HCT116 (cell line): Measurements from ENCODE around the gene RELB. TPM values are rescaled to one million over a fixed set of nuclear protein-coding genes. Genes with fewer than 3 reads are reported as not detected.

ENCODE experiments used
- ATAC-seq: fragments of 200-7000 bp; cut with Tn5 transposase; 2 replicates; pipeline ENCODE4 v1.9.1; 2020; ENCODE audit warnings: mild to moderate bottlenecking, moderate library complexity
- BruUV-seq: library from RNA; stranded (reverse); fragments of 400-500 nt; replicated peaks from 2 replicates; lab custom pipeline; 2021; lab: Mats Ljungman, UMichigan
- CTCF ChIA-PET: fragments of 300-600 bp; sonication (Branson Sonifier 250); formaldehyde crosslinking; loops from one replicate; lab custom pipeline; 2021; ENCODE audit warnings: antibody characterized with exemption; lab: Charles Lee
- POLR2A ChIA-PET: fragments of 300-600, 350-600 bp; sonication (Branson Sonifier 250); formaldehyde crosslinking; loops from one replicate; lab custom pipeline; 2021; ENCODE audit warnings: antibody characterized with exemption; lab: Charles Lee
- RAD21 ChIA-PET, 2 experiments: fragments of 300-600 bp; sonication (Branson Sonifier 250); formaldehyde crosslinking; loops; one replicate each; lab custom pipeline; 2023; ENCODE audit warnings: low total read pairs in 2 of 2; ENCODE audit not compliant: uncharacterized antibody in 2 of 2, unreplicated experiment in 2 of 2, low non-redundant PET in 1 of 2; lab: Charles Lee
- DNase-seq: peaks from one replicate; pipeline ENCODE4 v3.0.0-alpha.2; 2010; ENCODE audit warnings: low read depth, low spot score
- H2AFZ ChIP-seq: fragments of 200-600 bp; shearing (Covaris generic), sonication (generic); 2 replicates; pipeline ENCODE4 v1.6.1; 2017; ENCODE audit warnings: low read depth, mixed run types, mixed read lengths, antibody characterized with exemption, low read length; ENCODE audit not compliant: poor library complexity, severe bottlenecking
- H3K27ac ChIP-seq: 2 replicates; pipeline ENCODE4 v1.5.1; 2012; ENCODE audit warnings: low read depth, low read length
- H3K27me3 ChIP-seq: fragments of 200-600 bp; sonication (generic); 2 replicates; pipeline ENCODE4 v1.6.1; 2016; ENCODE audit warnings: mixed run types, low read length, mixed read lengths; ENCODE audit not compliant: insufficient read depth
- H3K36me3 ChIP-seq, 2 experiments: fragments of 200-500 bp in 1 of 2; fragments of 200-600 bp in 1 of 2; sonication (Bioruptor generic) in 1 of 2; sonication (generic) in 1 of 2; 2 replicates each; pipeline versions ENCODE4 v1.5.1 to v1.6.1; 2014 to 2016; ENCODE audit warnings: low read length in 2 of 2, inconsistent platforms in 1 of 2, mixed read lengths in 1 of 2, mixed run types in 1 of 2; ENCODE audit not compliant: insufficient read depth in 2 of 2, control insufficient read depth in 1 of 2
- H3K4me1 ChIP-seq, 2 experiments: fragments of 200-600 bp in 1 of 2; sonication (generic) in 1 of 2; 2 replicates each; pipeline versions ENCODE4 v1.5.1 to v1.6.1; 2012 to 2017; ENCODE audit warnings: low read length in 2 of 2, inconsistent platforms in 1 of 2, mild to moderate bottlenecking in 1 of 2, mixed read lengths in 1 of 2, mixed run types in 1 of 2, moderate library complexity in 1 of 2; ENCODE audit not compliant: insufficient read depth in 2 of 2, control insufficient read depth in 1 of 2
- H3K4me2 ChIP-seq: fragments of 200-600 bp; sonication (generic); 2 replicates; pipeline ENCODE4 v1.6.1; 2017; ENCODE audit warnings: mixed run types, low read length, mixed read lengths
- H3K4me3 ChIP-seq, 2 experiments: fragments of 200-600 bp in 1 of 2; sonication (generic) in 1 of 2; replicated peaks in 1 of 2; 2 replicates each; pipeline ENCODE4 v1.5.1; 2011 to 2016; ENCODE audit warnings: low read length in 2 of 2, control low read depth in 1 of 2, low read depth in 1 of 2, mild to moderate bottlenecking in 1 of 2, mixed read lengths in 1 of 2, mixed run types in 1 of 2
- H3K79me2 ChIP-seq: fragments of 200-600 bp; sonication (generic); 2 replicates; pipeline ENCODE4 v1.6.1; 2017; ENCODE audit warnings: mild to moderate bottlenecking, mixed run types, low read length, moderate library complexity, mixed read lengths; ENCODE audit not compliant: insufficient read depth
- H3K9ac ChIP-seq: fragments of 200-600 bp; sonication (generic); 2 replicates; pipeline ENCODE4 v1.6.1; 2016; ENCODE audit warnings: low read length, mixed read lengths
- H3K9me2 ChIP-seq: fragments of 200-600 bp; sonication (generic), shearing (Covaris generic); 2 replicates; pipeline ENCODE4 v1.6.1; 2017; ENCODE audit warnings: mixed run types, mild to moderate bottlenecking, moderate library complexity; ENCODE audit not compliant: insufficient read depth
- H3K9me3 ChIP-seq, 2 experiments: fragments of 200-500 bp in 1 of 2; fragments of 200-600 bp in 1 of 2; sonication (Bioruptor generic) in 1 of 2; sonication (generic) in 1 of 2; 2 replicates each; pipeline ENCODE4 v1.6.1; 2014 to 2017; ENCODE audit warnings: low read length in 2 of 2, mixed read lengths in 2 of 2, inconsistent platforms in 1 of 2, low read depth in 1 of 2, mild to moderate bottlenecking in 1 of 2, mixed run types in 1 of 2, moderate library complexity in 1 of 2; ENCODE audit not compliant: control insufficient read depth in 1 of 2, insufficient read depth in 1 of 2
- H4K20me1 ChIP-seq: fragments of 200-600 bp; sonication (generic), shearing (Covaris generic); 2 replicates; pipeline ENCODE4 v1.6.1; 2017; ENCODE audit warnings: mixed run types, mild to moderate bottlenecking, moderate library complexity; ENCODE audit not compliant: insufficient read depth
- CBX3 ChIP-seq: IDR thresholded peaks from 2 replicates; pipeline ENCODE4 v1.6.1; 2012; ENCODE audit warnings: low read depth
- CEBPB ChIP-seq: IDR thresholded peaks from 2 replicates; pipeline ENCODE4 v1.6.1; 2012; ENCODE audit warnings: low read depth
- POLR2A ChIP-seq: IDR thresholded peaks from 2 replicates; pipeline ENCODE4 v1.7.0; 2011; ENCODE audit warnings: borderline replicate concordance; ENCODE audit not compliant: insufficient read depth, insufficient read length; ENCODE audit errors: extremely low read depth
- SIN3A ChIP-seq: IDR thresholded peaks from 2 replicates; pipeline ENCODE4 v1.6.1; 2012; ENCODE audit warnings: low read depth
- SRF ChIP-seq: IDR thresholded peaks from 2 replicates; pipeline ENCODE4 v1.6.1; 2012; ENCODE audit warnings: low read depth
- YY1 ChIP-seq: IDR thresholded peaks from 2 replicates; pipeline ENCODE4 v1.6.1; 2011; ENCODE audit warnings: low read length, low read depth, moderate library complexity, mild to moderate bottlenecking; ENCODE audit not compliant: insufficient replicate concordance; ENCODE audit errors: extremely low read depth
- intact Hi-C: fragments of 100-400 bp; cut with micrococcal nuclease; formaldehyde crosslinking; loops from 2 replicates; pipeline ENCODE4 v1.10.0; 2022
- total RNA-seq: library from RNA; stranded (reverse); gene quantifications from one replicate; pipeline ENCODE4 v1.2.1, GENCODE V29; 2021; ENCODE audit not compliant: unreplicated experiment
- TF ChIP-seq, protein P1 (sequence below): IDR thresholded peaks from 2 replicates; pipeline ENCODE4 v1.6.1; 2012; ENCODE audit warnings: low read depth
- TF ChIP-seq, protein P2 (sequence below): IDR thresholded peaks from 2 replicates; pipeline ENCODE4 v1.6.1; 2012
- TF ChIP-seq, protein P3 (sequence below): IDR thresholded peaks from 2 replicates; pipeline ENCODE4 v1.6.1; 2011; ENCODE audit warnings: mild to moderate bottlenecking, low read length, moderate library complexity; ENCODE audit not compliant: insufficient replicate concordance; ENCODE audit errors: extremely low read depth

The RELB gene
- total RNA-seq, 1 experiment from 2014 or later = 12.9 TPM

DNA sequence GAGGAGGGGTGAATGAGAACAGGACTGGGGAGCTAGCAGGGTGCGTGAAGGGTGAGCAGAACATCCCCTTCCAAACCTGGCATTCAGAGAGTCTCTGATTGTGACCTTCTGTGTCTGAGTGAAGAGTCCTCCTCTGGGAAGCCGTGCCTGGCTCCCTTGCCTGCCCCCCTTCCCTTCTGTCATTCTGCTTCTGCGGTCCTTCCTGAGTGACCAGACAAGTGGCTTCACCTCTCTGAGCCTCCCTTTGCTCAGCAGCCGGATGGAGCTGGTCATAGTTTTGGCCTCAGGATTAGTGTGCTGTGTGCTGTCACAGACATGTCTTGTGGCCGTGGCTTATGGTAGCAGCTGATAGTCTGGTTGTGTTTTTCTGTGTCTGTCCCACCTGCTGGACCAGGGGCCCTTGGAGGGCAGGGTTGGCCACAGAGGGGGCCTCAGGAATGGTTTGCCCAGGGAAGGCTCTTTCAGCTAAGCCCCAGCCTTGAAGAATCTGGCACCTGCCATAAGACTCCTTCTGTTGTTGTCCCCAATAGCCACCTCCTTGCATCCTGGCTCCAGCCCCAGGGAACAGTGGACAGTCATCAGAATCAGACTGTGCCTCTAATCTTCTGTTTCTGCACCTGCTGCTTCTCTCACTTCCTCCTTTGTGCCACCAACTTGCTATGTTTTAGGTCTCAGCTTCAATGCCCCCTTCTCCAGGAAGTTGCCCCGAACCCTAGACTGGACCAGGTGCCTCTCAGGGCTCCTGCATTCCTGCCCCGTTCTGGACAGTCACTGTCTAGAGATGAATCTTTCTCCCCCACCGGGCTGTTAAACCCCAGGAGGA, 40.1 kb upstream of the RELB start:
- no peak overlapping the region for H3K4me2 ChIP-seq
- TF ChIP-seq, protein P1, sequence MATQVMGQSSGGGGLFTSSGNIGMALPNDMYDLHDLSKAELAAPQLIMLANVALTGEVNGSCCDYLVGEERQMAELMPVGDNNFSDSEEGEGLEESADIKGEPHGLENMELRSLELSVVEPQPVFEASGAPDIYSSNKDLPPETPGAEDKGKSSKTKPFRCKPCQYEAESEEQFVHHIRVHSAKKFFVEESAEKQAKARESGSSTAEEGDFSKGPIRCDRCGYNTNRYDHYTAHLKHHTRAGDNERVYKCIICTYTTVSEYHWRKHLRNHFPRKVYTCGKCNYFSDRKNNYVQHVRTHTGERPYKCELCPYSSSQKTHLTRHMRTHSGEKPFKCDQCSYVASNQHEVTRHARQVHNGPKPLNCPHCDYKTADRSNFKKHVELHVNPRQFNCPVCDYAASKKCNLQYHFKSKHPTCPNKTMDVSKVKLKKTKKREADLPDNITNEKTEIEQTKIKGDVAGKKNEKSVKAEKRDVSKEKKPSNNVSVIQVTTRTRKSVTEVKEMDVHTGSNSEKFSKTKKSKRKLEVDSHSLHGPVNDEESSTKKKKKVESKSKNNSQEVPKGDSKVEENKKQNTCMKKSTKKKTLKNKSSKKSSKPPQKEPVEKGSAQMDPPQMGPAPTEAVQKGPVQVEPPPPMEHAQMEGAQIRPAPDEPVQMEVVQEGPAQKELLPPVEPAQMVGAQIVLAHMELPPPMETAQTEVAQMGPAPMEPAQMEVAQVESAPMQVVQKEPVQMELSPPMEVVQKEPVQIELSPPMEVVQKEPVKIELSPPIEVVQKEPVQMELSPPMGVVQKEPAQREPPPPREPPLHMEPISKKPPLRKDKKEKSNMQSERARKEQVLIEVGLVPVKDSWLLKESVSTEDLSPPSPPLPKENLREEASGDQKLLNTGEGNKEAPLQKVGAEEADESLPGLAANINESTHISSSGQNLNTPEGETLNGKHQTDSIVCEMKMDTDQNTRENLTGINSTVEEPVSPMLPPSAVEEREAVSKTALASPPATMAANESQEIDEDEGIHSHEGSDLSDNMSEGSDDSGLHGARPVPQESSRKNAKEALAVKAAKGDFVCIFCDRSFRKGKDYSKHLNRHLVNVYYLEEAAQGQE = no peak
- no peak for TF ChIP-seq SRF
- ChIA-PET RAD21 (no interaction called here), POLR2A (no interaction called here), CTCF (interaction anchor here (1.0 kb wide), 1 partner anchor 9 kb away, joined by 3 read pairs; no protein-coding TSS in a partner anchor)
- H3K27ac ChIP-seq = no peak overlapping the region
- peaks cover 64% of the 10 kb centered on the region for H3K79me2 ChIP-seq
- H2AFZ ChIP-seq = no peak overlapping the region
- H3K4me3 ChIP-seq = no peak overlapping the region
- H3K4me1 ChIP-seq = peaks cover 3 to 12% of the 10 kb centered on the region in 2 experiments; a peak in 3 of 4 replicates
- ATAC-seq (no peak), DNase-seq (no peak)
- H3K27me3 ChIP-seq = no peaks in the 10 kb centered on the region
- intact Hi-C loops = no loop called here
- BruUV-seq = no TSS peak
- H4K20me1 ChIP-seq = no peaks in the 10 kb centered on the region
- no peaks in the 10 kb centered on the region for H3K9me3 ChIP-seq
- H3K9ac ChIP-seq = no peak overlapping the region
- H3K36me3 ChIP-seq = peaks cover 17 to 20% of the 10 kb centered on the region in 2 experiments; a peak in 3 of 4 replicates
- H3K9me2 ChIP-seq = no peaks in the 10 kb centered on the region

DNA sequence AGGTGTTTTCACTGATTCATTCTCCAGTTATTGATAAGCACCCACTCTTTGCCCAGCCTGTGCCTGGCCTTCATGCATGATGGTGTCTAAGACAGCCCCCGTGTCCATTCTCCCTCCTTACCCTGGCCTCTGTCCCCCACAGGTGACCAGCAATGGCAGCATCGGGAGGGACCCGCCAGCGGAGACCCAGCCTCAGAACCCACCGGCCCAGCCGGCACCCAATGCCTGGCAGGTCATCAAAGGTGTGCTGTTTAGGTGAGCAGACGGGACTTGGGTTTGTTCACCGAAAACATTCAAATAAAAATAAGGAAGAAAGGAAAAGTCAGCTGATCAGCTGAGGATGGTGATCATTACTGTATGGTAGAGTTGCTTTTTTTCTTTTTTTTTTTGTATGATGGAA, 39.4 kb upstream of the RELB start:
- Histone ChIP-seq H3K27me3 (no peaks in the 10 kb centered on the region), H3K79me2 (peaks cover 60% of the 10 kb centered on the region), H3K4me3 (no peak overlapping the region), H3K4me2 (no peak overlapping the region), H3K9me2 (no peaks in the 10 kb centered on the region), H4K20me1 (no peaks in the 10 kb centered on the region), H3K9me3 (no peaks in the 10 kb centered on the region), H3K36me3 (peaks cover 17 to 20% of the 10 kb centered on the region in 2 experiments; a peak in 3 of 4 replicates), H2AFZ (no peak overlapping the region), H3K4me1 (peaks cover 0 to 5% of the 10 kb centered on the region in 2 experiments; a peak in 2 of 4 replicates), H3K27ac (no peak overlapping the region), H3K9ac (no peak overlapping the region)
- ATAC-seq (no peak), DNase-seq (no peak)
- BruUV-seq = no TSS peak
- CTCF ChIA-PET = no interaction called here
- RAD21 ChIA-PET = interaction anchor here in 1 of 2 experiments (0.6 kb wide), 1 partner anchor 22 kb away, joined by 7 read pairs; no protein-coding TSS in a partner anchor
- TF ChIP-seq CEBPB (no peak), SIN3A (no peak), YY1 (no peak), CBX3 (no peak), POLR2A (no peak)
- TF ChIP-seq, protein P2, sequence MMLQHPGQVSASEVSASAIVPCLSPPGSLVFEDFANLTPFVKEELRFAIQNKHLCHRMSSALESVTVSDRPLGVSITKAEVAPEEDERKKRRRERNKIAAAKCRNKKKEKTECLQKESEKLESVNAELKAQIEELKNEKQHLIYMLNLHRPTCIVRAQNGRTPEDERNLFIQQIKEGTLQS = no peak
- TF ChIP-seq, protein P3, sequence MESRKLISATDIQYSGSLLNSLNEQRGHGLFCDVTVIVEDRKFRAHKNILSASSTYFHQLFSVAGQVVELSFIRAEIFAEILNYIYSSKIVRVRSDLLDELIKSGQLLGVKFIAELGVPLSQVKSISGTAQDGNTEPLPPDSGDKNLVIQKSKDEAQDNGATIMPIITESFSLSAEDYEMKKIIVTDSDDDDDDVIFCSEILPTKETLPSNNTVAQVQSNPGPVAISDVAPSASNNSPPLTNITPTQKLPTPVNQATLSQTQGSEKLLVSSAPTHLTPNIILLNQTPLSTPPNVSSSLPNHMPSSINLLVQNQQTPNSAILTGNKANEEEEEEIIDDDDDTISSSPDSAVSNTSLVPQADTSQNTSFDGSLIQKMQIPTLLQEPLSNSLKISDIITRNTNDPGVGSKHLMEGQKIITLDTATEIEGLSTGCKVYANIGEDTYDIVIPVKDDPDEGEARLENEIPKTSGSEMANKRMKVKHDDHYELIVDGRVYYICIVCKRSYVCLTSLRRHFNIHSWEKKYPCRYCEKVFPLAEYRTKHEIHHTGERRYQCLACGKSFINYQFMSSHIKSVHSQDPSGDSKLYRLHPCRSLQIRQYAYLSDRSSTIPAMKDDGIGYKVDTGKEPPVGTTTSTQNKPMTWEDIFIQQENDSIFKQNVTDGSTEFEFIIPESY = no peak
- POLR2A ChIA-PET = no interaction called here
- intact Hi-C loops = no loop called here
